ENCODE data around the gene RNF175. TPM values are rescaled to one million over a fixed set of nuclear protein-coding genes. Genes with fewer than 3 reads are reported as not detected.

The RNF175 gene
- polyA plus RNA-seq, 1 donor: 7.3 TPM

GRCh38 chr4:153748378-153748777, 11.4 kb downstream of the RNF175 start:
- no peak for DNase-seq

GRCh38 chr4:153747406-153747955, 12.3 kb downstream of the RNF175 start:
- no peak for DNase-seq

GRCh38 chr4:153745651-153746050, 14.2 kb downstream of the RNF175 start:
- no peak for DNase-seq

GRCh38 chr4:153741541-153741940, 18.3 kb downstream of the RNF175 start:
- no peak for DNase-seq

- DNase-seq: no peak
Observed at GRCh38 chr4:153735906-153736461, 23.8 kb downstream of the RNF175 start.

GRCh38 chr4:153733751-153734448, 25.9 kb downstream of the RNF175 start:
- DNase-seq: no peak

- no peak for DNase-seq
Observed at GRCh38 chr4:153731239-153731638, 28.6 kb downstream of the RNF175 start.

- DNase-seq: no peak
Observed at GRCh38 chr4:153729895-153730294, 29.9 kb downstream of the RNF175 start.

- no peak for DNase-seq
Observed at GRCh38 chr4:153728660-153729059, 31.2 kb downstream of the RNF175 start.

GRCh38 chr4:153728151-153728550, 31.7 kb downstream of the RNF175 start:
- DNase-seq: no peak

GRCh38 chr4:153725831-153726154, 34.0 kb downstream of the RNF175 start:
- DNase-seq: no peak

- DNase-seq: no peak
Observed at GRCh38 chr4:153725136-153725830, 34.5 kb downstream of the RNF175 start.

- no peak for DNase-seq
Observed at GRCh38 chr4:153724606-153725005, 35.2 kb downstream of the RNF175 start.

GRCh38 chr4:153722036-153722435, 37.8 kb downstream of the RNF175 start:
- no peak for DNase-seq

GRCh38 chr4:153713866-153714646, 45.8 kb downstream of the RNF175 start:
- DNase-seq: no peak

- DNase-seq: no peak
Observed at GRCh38 chr4:153710681-153711080, 49.1 kb downstream of the RNF175 start.

- no peak for DNase-seq
Observed at GRCh38 chr4:153706519-153706918, 53.3 kb downstream of the RNF175 start.

GRCh38 chr4:153705743-153706468, 53.9 kb downstream of the RNF175 start:
- no peak for DNase-seq

- no peak for DNase-seq
Observed at GRCh38 chr4:153704522-153704921, 55.3 kb downstream of the RNF175 start.

- DNase-seq: no peak
Observed at GRCh38 chr4:153684971-153685371, 74.9 kb downstream of the RNF175 start.

GRCh38 chr4:153684182-153684970, 75.4 kb downstream of the RNF175 start, which contains the start of gene TLR2:
TSS of gene TLR2 (plus strand) at chr4:153684280. CDS start at chr4:153702908, 18,628 bp downstream.
- DNase-seq: peak; percentile 33

Data from left kidney (tissue), 2 donors.